Activated gamma-delta T cell treated with anti-CD3 and anti-CD28 coated beads, Interleukin-2, amount 50 U/mL, for 16 hours (primary cell): Measurements from ENCODE around the gene MUC12.
"Not testable (repeated sequence)": the region's sequence is repeated elsewhere in the genome, so short reads cannot be mapped to it uniquely, and the experiment has no call there.

ENCODE experiments used
- DNase-seq: peaks from one replicate; pipeline ENCODE4 v3.0.0-alpha.2; 2020; ENCODE audit warnings: low read depth

MUC12 gene, protein sequence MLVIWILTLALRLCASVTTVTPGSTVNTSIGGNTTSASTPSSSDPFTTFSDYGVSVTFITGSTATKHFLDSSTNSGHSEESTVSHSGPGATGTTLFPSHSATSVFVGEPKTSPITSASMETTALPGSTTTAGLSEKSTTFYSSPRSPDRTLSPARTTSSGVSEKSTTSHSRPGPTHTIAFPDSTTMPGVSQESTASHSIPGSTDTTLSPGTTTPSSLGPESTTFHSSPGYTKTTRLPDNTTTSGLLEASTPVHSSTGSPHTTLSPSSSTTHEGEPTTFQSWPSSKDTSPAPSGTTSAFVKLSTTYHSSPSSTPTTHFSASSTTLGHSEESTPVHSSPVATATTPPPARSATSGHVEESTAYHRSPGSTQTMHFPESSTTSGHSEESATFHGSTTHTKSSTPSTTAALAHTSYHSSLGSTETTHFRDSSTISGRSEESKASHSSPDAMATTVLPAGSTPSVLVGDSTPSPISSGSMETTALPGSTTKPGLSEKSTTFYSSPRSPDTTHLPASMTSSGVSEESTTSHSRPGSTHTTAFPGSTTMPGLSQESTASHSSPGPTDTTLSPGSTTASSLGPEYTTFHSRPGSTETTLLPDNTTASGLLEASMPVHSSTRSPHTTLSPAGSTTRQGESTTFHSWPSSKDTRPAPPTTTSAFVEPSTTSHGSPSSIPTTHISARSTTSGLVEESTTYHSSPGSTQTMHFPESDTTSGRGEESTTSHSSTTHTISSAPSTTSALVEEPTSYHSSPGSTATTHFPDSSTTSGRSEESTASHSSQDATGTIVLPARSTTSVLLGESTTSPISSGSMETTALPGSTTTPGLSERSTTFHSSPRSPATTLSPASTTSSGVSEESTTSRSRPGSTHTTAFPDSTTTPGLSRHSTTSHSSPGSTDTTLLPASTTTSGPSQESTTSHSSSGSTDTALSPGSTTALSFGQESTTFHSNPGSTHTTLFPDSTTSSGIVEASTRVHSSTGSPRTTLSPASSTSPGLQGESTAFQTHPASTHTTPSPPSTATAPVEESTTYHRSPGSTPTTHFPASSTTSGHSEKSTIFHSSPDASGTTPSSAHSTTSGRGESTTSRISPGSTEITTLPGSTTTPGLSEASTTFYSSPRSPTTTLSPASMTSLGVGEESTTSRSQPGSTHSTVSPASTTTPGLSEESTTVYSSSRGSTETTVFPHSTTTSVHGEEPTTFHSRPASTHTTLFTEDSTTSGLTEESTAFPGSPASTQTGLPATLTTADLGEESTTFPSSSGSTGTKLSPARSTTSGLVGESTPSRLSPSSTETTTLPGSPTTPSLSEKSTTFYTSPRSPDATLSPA (N-terminal part only)

GRCh38 chr7:100969066-100969615 lies at the start of gene MUC12:
Gene MUC12, plus strand, starts transcription at chr7:100969565. Its CDS starts 58 bp downstream, at chr7:100969623.
- no peak for DNase-seq

- not testable (repeated sequence) for DNase-seq
Measured at GRCh38 chr7:100919779-100920437, 49.5 kb upstream of the MUC12 start.

GRCh38 chr7:100921039-100921438 lies 48.3 kb upstream of the MUC12 start:
- no peak for DNase-seq

DNA sequence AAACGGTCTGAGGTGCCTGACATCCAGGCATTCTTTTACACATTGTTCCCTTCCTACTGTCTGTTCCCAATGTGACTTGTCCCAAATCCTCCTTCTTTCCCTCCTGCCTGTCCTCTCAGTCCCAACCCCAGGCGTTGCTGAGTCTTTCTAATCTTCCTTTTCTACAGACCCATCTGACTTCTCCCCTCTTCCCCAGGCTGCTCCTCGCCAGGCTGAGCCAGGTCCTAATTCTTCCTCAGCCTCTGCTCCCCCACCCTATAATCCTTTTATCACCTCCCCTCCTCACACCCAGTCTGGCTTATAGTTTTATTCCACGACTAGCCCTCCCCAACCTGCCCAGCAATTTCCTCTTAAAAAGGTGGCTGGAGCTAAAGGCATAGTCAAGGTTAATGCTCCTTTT lies 45.7 kb upstream of the MUC12 start:
- not testable (repeated sequence) for DNase-seq

DNA sequence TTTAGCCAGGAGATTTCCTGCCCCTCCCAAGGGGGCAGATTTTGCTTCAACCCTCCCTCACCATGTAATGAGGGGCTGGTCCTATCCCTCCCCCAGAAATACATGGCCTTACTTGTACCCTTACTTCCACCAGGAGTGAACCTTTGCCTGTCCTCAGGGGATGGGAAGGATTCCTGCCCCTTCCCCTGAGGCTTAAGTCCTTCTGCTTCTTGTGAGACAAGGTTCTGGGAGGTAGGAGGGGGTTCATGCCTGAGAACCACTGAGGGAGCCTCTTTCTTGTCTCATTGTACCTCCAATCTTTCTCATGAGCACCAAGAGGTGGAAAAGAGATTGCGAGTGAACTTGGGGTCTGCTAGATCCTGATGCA lies 39.6 kb upstream of the MUC12 start:
- DNase-seq: no peak

DNA sequence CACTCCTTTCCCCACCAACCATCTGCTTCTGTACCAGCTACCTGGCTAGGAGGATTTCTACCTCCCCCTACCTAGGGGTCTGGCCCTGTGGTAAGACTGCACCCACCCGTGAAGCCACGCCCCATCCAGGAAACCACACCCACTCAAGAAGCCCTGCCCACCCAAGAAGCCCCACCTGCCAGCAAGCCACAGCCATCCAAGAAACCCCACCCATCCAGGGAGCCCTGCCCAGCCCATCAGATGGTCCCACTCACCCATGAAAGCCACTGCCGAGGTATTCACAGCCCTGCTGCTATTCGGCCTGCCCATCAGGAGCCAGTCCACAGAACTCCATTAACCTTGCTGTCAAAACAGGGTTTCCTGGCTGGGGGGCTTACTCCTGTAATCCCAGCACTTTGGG lies 35.6 kb upstream of the MUC12 start:
- no peak for DNase-seq

GRCh38 chr7:100935381-100935780 lies 34.0 kb upstream of the MUC12 start:
- not testable (repeated sequence) for DNase-seq

- not testable (repeated sequence) for DNase-seq
Measured at GRCh38 chr7:100936167-100936566, 33.2 kb upstream of the MUC12 start.

GRCh38 chr7:100942045-100942774 lies 27.2 kb upstream of the MUC12 start:
- DNase-seq: no peak

DNA sequence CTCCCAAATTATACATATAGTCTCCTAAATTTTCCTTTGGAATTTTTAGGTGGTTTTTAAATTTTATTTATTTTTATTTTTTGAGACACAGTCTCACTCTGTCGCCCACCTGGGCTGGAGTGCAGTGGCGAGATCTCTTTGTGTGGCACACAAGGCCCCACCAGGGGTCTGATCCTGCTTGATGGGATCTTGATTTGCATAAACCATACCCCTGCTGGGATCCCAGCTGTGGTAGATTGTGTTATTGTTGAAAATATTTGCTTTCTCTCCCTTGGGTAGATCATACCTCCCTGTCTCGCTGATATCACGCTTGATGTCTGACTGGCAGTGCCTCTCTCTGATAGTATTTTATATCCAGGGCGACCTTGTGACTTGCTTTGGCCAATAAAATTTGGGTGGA lies 25.7 kb upstream of the MUC12 start:
- DNase-seq: no peak

GRCh38 chr7:100944138-100944537 lies 25.2 kb upstream of the MUC12 start:
- no peak for DNase-seq

DNA sequence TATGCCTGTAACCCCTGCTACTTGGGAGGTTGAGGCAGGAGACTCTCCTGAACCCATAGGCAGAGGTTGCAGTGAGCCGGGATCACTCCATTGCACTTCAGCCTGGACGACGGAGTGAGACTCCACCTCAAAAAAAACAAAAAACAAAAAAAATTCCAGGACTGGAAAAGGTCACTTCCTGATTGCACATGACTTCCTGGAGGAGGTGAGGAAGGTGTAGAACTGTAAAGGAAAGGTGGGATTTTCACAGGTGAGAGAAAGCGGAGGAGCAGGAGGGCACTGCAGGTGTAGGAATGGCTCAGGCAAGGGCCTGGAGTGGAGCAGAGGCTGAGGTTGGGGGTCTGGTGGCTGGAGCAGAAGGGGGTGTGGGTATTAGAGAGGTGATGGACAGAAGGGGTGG lies 23.3 kb upstream of the MUC12 start:
- no peak for DNase-seq

DNA sequence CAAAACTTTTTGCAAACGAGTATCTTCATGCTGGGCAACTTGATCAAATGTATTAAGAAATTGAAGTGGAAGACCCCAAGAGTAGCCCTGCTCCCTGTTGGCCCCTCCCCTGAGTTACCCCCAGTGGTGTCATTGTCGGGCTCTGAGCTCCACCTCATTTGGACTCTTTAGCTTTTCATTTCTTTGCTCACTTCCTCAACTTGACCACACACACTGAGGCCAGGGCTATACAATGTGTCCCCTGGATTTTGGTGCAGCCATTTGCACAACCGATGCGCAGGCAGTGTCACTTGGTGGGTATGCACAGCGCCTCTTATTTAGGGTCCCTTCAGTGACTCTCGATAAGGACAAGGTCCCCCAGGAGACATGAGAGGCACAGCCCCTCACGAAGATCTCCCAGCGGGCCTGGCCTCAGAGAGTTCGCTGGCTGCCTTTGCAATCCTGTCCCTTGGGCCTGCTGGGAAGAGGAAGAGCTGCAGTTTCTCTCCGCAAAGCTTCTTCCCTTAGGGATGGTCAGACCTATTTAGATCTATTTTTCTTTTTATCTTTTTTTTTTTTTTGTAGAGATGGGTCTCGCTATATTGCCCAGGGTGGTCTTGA lies 22.5 kb upstream of the MUC12 start:
- DNase-seq: no peak

DNA sequence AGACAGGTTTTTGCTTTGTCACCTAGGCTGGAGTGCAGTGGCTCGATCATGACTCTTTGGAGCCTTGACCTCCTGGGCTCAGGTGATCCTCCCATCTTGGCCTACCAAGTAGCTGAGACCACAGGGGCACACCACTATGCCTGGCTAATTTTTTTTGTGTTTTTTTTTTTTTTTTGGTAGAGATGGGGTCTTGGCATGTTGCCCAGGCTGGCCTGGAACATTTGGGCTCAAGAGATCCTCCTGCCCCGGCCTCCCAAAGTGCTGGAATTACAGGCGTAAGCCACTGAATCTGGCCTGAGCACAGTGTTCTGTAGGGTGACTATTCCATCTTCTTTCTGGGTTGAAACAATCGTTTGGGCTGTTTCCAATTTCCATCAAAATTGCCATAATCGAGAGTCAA lies 21.6 kb upstream of the MUC12 start:
- DNase-seq: no peak

DNA sequence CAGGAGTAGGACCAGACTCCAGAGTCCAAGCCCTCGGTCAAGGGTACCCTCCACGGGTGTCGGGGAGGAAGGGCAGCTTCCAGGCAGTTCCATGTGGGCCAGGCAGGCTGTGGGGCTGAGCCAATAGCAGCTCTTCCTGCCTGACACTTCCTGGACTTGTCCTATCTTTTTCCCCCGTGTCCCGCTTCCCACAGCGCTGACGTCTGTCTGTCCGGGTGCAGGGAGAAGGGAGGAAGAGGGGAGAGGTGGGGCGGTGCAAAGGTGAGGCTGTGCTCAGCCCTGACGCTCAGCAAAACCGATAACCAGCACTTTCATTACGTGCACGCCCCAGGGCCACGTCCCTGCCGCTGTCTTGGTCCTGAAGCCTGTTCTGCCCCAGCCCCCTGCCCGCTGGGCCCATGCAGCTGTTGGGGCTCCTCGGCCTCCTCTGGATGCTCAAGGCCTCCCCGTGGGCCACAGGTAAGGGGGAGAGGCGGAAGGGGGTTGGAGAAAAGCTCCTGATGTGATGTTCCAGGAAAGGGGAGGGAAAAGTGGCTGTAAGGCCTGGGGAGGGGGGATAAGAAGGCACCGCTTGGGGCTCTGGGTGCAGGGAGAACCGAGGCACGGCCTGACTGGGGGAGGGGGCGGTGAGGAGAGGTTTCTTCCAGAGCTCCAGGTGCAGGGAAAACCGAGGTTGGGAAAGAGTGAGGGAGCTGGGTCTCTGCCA lies 20.0 kb upstream of the MUC12 start, which contains the start of gene MUC3A:
Gene MUC3A, plus strand, starts transcription at position 308 of the 706 bp plus-strand sequence. Its CDS starts 91 bp downstream, at position 399.
- DNase-seq: no peak

- no peak for DNase-seq
Measured at GRCh38 chr7:100949933-100950443, 19.4 kb upstream of the MUC12 start.

DNA sequence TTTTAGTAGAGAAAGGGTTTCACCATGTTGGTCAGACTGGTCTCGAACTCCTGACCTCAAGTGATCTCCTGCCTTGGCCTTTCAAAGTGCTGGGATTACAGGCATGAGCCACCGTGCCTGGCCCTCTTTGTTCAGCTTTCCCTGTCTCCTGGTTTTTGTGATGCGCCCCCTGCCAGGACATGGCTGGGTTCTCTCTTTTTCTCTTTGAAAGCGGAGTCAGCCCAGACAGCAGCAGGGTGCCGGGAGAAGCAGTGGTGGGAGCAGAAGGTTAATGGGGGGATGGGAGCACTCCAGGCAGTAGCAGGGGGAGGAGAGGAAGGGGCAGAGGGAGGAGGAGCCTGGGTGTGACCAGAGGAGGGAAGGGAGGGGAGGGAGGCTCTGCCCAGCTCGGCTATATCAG lies 18.2 kb upstream of the MUC12 start:
- DNase-seq: no peak

GRCh38 chr7:100951888-100952560 lies 17.3 kb upstream of the MUC12 start:
- DNase-seq: no peak

DNA sequence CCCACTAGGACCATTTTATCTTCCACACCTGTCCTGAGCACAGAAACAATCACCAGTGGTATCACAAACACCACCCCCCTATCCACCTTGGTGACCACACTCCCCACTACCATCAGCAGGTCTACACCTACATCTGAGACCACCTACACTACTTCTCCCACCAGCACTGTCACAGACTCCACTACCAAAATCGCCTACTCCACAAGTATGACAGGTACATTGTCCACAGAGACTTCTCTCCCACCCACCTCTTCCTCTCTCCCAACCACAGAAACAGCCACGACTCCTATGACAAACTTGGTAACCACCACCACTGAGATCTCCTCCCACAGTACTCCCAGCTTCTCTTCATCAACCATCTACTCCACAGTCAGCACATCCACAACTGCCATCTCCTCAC lies 16.7 kb upstream of the MUC12 start:
- no peak for DNase-seq
